Vagina (tissue), 2 donors: ENCODE results near the gene OR6Q1.

Experiments
- CTCF ChIP-seq, 3 experiments: fragments of 450-650 bp in 2 of 3; fragments of 200-600 bp in 1 of 3; sonication (generic) in 1 of 3; IDR thresholded peaks; one replicate each; pipeline ENCODE4 v1.5.1; 2017 to 2019; ENCODE audit warnings: antibody characterized with exemption in 3 of 3, mild to moderate bottlenecking in 2 of 3, moderate library complexity in 2 of 3
- POLR2A ChIP-seq, 2 donors: fragments of 450-650 bp; IDR thresholded peaks; one replicate each; pipeline ENCODE4 v1.6.1; 2017; ENCODE audit warnings: antibody characterized with exemption in 2 of 2, mild to moderate bottlenecking in 2 of 2, moderate library complexity in 2 of 2

GRCh38 chr11:58027341-58027740, 3.4 kb upstream of the OR6Q1 start:
- no peak for TF ChIP-seq POLR2A (IDR thresholded peaks at IDR 0.05)
- no peak for TF ChIP-seq CTCF (IDR thresholded peaks at IDR 0.05)
